Nephron progenitor cell (in vitro differentiated cells): ENCODE results near the gene PNP.

ENCODE experiments used
- DNase-seq: peaks from one replicate; pipeline ENCODE4 v3.0.0; 2021
- H3K27ac Mint-ChIP-seq: 2 replicates; pipeline ENCODE4 v1.8.0; 2021; ENCODE audit warnings: mild to moderate bottlenecking, moderate library complexity, mixed read lengths
- H3K27me3 Mint-ChIP-seq: 2 replicates; pipeline ENCODE4 v1.8.0; 2021; ENCODE audit warnings: mild to moderate bottlenecking, low read depth, mixed read lengths; ENCODE audit not compliant: poor library complexity
- H3K36me3 Mint-ChIP-seq: 2 replicates; pipeline ENCODE4 v1.8.0; 2021; ENCODE audit warnings: low read depth, mixed read lengths
- H3K4me1 Mint-ChIP-seq: 2 replicates; pipeline ENCODE4 v1.8.0; 2021; ENCODE audit warnings: mixed read lengths
- H3K4me3 Mint-ChIP-seq: 2 replicates; pipeline ENCODE4 v1.8.0; 2021; ENCODE audit warnings: mild to moderate bottlenecking, moderate library complexity, mixed read lengths
- H3K9me3 Mint-ChIP-seq: 2 replicates; pipeline ENCODE4 v1.8.0; 2021; ENCODE audit warnings: mild to moderate bottlenecking, moderate library complexity, mixed read lengths
- CTCF ChIP-seq: fragments of 200-600 bp; sonication (generic); IDR thresholded peaks from 2 replicates; pipeline ENCODE4 v1.5.0; 2021; ENCODE audit warnings: antibody characterized with exemption

PNP gene

GRCh38 chr14:20492486-20492885 is 23.3 kb downstream of the PNP start:
- peaks cover 12% of the 10 kb centered on the region for H3K27me3 Mint-ChIP-seq
- no peak overlapping the region for H3K27ac Mint-ChIP-seq
- no peak overlapping the region for H3K4me3 Mint-ChIP-seq
- no peaks in the 10 kb centered on the region for H3K36me3 Mint-ChIP-seq
- no peak for DNase-seq
- TF ChIP-seq CTCF, result no peak
- H3K4me1 Mint-ChIP-seq, result peaks cover 26% of the 10 kb centered on the region
- peaks cover 15% of the 10 kb centered on the region for H3K9me3 Mint-ChIP-seq

GRCh38 chr14:20493634-20494033 is 24.4 kb downstream of the PNP start:
- no peak for DNase-seq
- no peak overlapping the region for H3K4me3 Mint-ChIP-seq
- H3K27me3 Mint-ChIP-seq, result peaks cover 14% of the 10 kb centered on the region
- H3K9me3 Mint-ChIP-seq, result peaks cover 15% of the 10 kb centered on the region
- no peaks in the 10 kb centered on the region for H3K36me3 Mint-ChIP-seq
- TF ChIP-seq CTCF, result no peak
- peaks cover 25% of the 10 kb centered on the region for H3K4me1 Mint-ChIP-seq
- H3K27ac Mint-ChIP-seq, result no peak overlapping the region

- Mint-ChIP-seq H3K27me3 (peaks cover 17% of the 10 kb centered on the region), H3K27ac (no peak overlapping the region), H3K4me3 (no peak overlapping the region), H3K9me3 (peaks cover 15% of the 10 kb centered on the region), H3K36me3 (no peaks in the 10 kb centered on the region), H3K4me1 (peaks cover 26% of the 10 kb centered on the region)
- DNase-seq, result no peak
- no peak for TF ChIP-seq CTCF
These were observed 25.9 kb downstream of the PNP start for GRCh38 chr14:20494935-20495766.

GRCh38 chr14:20498622-20499021 is 29.4 kb downstream of the PNP start:
- Mint-ChIP-seq H3K4me3 (no peak overlapping the region), H3K27ac (no peak overlapping the region), H3K27me3 (peaks cover 10% of the 10 kb centered on the region), H3K36me3 (no peaks in the 10 kb centered on the region), H3K4me1 (peaks cover 24% of the 10 kb centered on the region), H3K9me3 (peaks cover 17% of the 10 kb centered on the region)
- no peak for TF ChIP-seq CTCF
- no peak for DNase-seq

GRCh38 chr14:20499108-20499507 is 29.9 kb downstream of the PNP start:
- no peak for DNase-seq
- no peak for TF ChIP-seq CTCF
- Mint-ChIP-seq H3K4me3 (no peak overlapping the region), H3K36me3 (no peaks in the 10 kb centered on the region), H3K9me3 (peaks cover 22% of the 10 kb centered on the region), H3K4me1 (peaks cover 29% of the 10 kb centered on the region), H3K27me3 (peaks cover 10% of the 10 kb centered on the region), H3K27ac (no peak overlapping the region)

- H3K27me3 Mint-ChIP-seq, result peaks cover 8% of the 10 kb centered on the region
- no peak overlapping the region for H3K27ac Mint-ChIP-seq
- no peaks in the 10 kb centered on the region for H3K36me3 Mint-ChIP-seq
- H3K4me1 Mint-ChIP-seq, result peaks cover 30% of the 10 kb centered on the region
- no peak for DNase-seq
- H3K9me3 Mint-ChIP-seq, result peaks cover 23% of the 10 kb centered on the region
- no peak for TF ChIP-seq CTCF
- H3K4me3 Mint-ChIP-seq, result no peak overlapping the region
These were observed 30.7 kb downstream of the PNP start for GRCh38 chr14:20499881-20500280.
